Pancreas (tissue), 10 donors: ENCODE measurements around the gene IRF7. TPM values are rescaled to one million over a fixed set of nuclear protein-coding genes. Genes with fewer than 3 reads are reported as not detected.

Source experiments
- ATAC-seq, 4 donors: fragments of 200-7000 bp; cut with Tn5 transposase; one replicate each; pipeline versions ENCODE4 v1.8.0 to v1.9.1; 2020; ENCODE audit warnings: mild to moderate bottlenecking in 4 of 4, moderate library complexity in 4 of 4
- DNase-seq, 6 donors: peaks; one replicate each; pipeline ENCODE4 v3.0.0-alpha.2; 2020
- FAIRE-seq: peaks from 2 replicates; lab custom pipeline; 2012; peaks lifted over from hg19 to GRCh38; lab: Jason Lieb, UNC
- H3K27ac ChIP-seq, 4 donors: fragments of 200-600 bp; sonication (generic); 1 replicate in 3 of 4; 2 replicates in 1 of 4; pipeline versions ENCODE4 v1.5.0 to v1.8.0; 2020
- H3K27me3 ChIP-seq, 4 donors: fragments of 200-600 bp; one replicate each; pipeline ENCODE4 v1.8.0; 2021
- H3K36me3 ChIP-seq, 3 donors: fragments of 200-600 bp; sonication (generic) in 1 of 3; one replicate each; pipeline versions ENCODE4 v1.5.0 to v1.8.0; 2020 to 2021
- H3K4me1 ChIP-seq, 3 donors: fragments of 200-600 bp; one replicate each; pipeline ENCODE4 v1.8.0; 2021
- H3K4me3 ChIP-seq, 4 donors: fragments of 200-600 bp; sonication (generic) in 2 of 4; one replicate each; pipeline versions ENCODE4 v1.5.0 to v1.8.0; 2020 to 2021
- H3K9me3 ChIP-seq, 4 donors: fragments of 200-600 bp; one replicate each; pipeline ENCODE4 v1.8.0; 2021
- CTCF ChIP-seq, 4 donors: fragments of 200-600 bp; sonication (generic) in 3 of 4; IDR thresholded peaks; one replicate each; pipeline versions ENCODE4 v1.5.0 to v1.8.0; 2021; ENCODE audit warnings: antibody characterized with exemption in 4 of 4
- WGBS, 2 donors: extraction: QIAGEN DNeasy Blood & Tissue Kit; methylation state at CpG; one replicate each; pipeline ENCODE4 v1.1.7; 2013; 5-methylcytosine and 5-hydroxymethylcytosine counted together
- intact Hi-C, 3 donors: fragments of 100-400 bp; cut with DNase I; formaldehyde crosslinking; loops; one replicate each; pipeline versions ENCODE4 v1.11.1 to v1.14.2; 2022
- polyA plus RNA-seq, 2 donors: library from polyadenylated mRNA; stranded (reverse); fragments of 200-250 nt; gene quantifications; one replicate each; pipeline ENCODE4 v1.2.3, GENCODE V29; 2013
- total RNA-seq, 6 donors: library from RNA; stranded (reverse); fragmentation: NEBNext Ultra II Directional in 4 of 6; extraction: Animal tissue kit (Norgen Biotek cat#: 25700) in 4 of 6; gene quantifications; one replicate each; pipeline versions ENCODE4 v1.2.1 to v1.2.4, GENCODE V29; 2021 to 2023
- donor health status: healthy with polysubstance abuse.
- donor health status: DM: no; HTN: no; CAD: no; lungs with moderate emphysema.
- donor health status: DM: no; HTN: no; CAD: no.
- donor health status: control.
- donor health status: control.
- donor health status: Bipolar disorder and iron deficiency.
- donor health status: DM: yes; HTN: yes; CAD: no.
- donor health status: DM: no; HTN: no; CAD: no.
- donor health status: DM: no; HTN: no; CAD: no.
- donor health status: DM: yes; HTN: yes; CAD: no.

IRF7 gene
- total and polyA plus RNA-seq, 8 donors: 4.0 to 36.6 (median 10.2) TPM

GRCh38 chr11:581342-581741, 34.4 kb downstream of the IRF7 start:
- intact Hi-C loops: no loop called here
- DNase-seq (peak in 1 of 6 donors; percentile 49), FAIRE-seq (no peak)

GRCh38 chr11:579830-580601, 35.7 kb downstream of the IRF7 start:
- no peak for TF ChIP-seq CTCF (IDR thresholded peaks at IDR 0.05)
- H3K9me3 ChIP-seq: no peaks in the 10 kb centered on the region
- no peak for FAIRE-seq
- no peak overlapping the region for H3K4me3 ChIP-seq
- H3K36me3 ChIP-seq: peaks cover 0 to 12% (median 0%) of the 10 kb centered on the region in 3 donors
- intact Hi-C loops: no loop called here
- WGBS, 2 donors: 32% methylated on average over 20 of the region's 20 CpGs
- peak overlapping the region in 3 of 4 donors; percentile 11 to 22 (median 18) for H3K27ac ChIP-seq
- peak in 4 of 6 donors; percentile 41 to 70 (median 56) for DNase-seq
- peaks cover 22 to 33% (median 28%) of the 10 kb centered on the region in 3 donors for H3K4me1 ChIP-seq
- no peaks in the 10 kb centered on the region for H3K27me3 ChIP-seq
- peak; percentile 6 to 28 (median 20) for ATAC-seq

More at GRCh38 chr11:581342-581741, 34.4 kb downstream of the IRF7 start:
- no peak for ATAC-seq
- no peaks in the 10 kb centered on the region for H3K27me3 ChIP-seq
- TF ChIP-seq CTCF (IDR thresholded peaks at IDR 0.05): no peak
- peaks cover 0 to 12% (median 4%) of the 10 kb centered on the region in 3 donors for H3K36me3 ChIP-seq
- H3K27ac ChIP-seq: no peak overlapping the region
- no peaks in the 10 kb centered on the region for H3K9me3 ChIP-seq
- H3K4me1 ChIP-seq: peaks cover 22 to 33% (median 28%) of the 10 kb centered on the region in 3 donors
- no peak overlapping the region for H3K4me3 ChIP-seq
- WGBS, 2 donors: 79 to 84% methylated on average over 14 of the region's 14 CpGs

- intact Hi-C loops: no loop called here
- FAIRE-seq (no peak), DNase-seq (peak in 1 of 6 donors; percentile 29), ATAC-seq (no peak)
- Histone ChIP-seq H3K4me3 (peak overlapping the region in 1 of 4 donors; percentile 81), H3K36me3 (peaks cover 0 to 7% (median 0%) of the 10 kb centered on the region in 3 donors), H3K27ac (no peak overlapping the region), H3K9me3 (no peaks in the 10 kb centered on the region), H3K27me3 (no peaks in the 10 kb centered on the region), H3K4me1 (peaks cover 22 to 33% (median 28%) of the 10 kb centered on the region in 3 donors)
- TF ChIP-seq CTCF (IDR thresholded peaks at IDR 0.05): no peak
- 56 to 60% methylated on average over 21 of the region's 21 CpGs for WGBS, 2 donors
Observed at GRCh38 chr11:578276-579035, 37.3 kb downstream of the IRF7 start.

- ATAC-seq: no peak
- WGBS, 2 donors: 21 to 28% methylated on average over 6 of the region's 6 CpGs
- DNase-seq: no peak
Observed at GRCh38 chr11:577611-577894, 38.2 kb downstream of the IRF7 start.

More at GRCh38 chr11:577611-577894, 38.2 kb downstream of the IRF7 start:
- Histone ChIP-seq H3K27me3 (no peaks in the 10 kb centered on the region), H3K27ac (no peak overlapping the region), H3K4me3 (peak overlapping the region in 3 of 4 donors; percentile 78 to 81 (median 79)), H3K36me3 (no peaks in the 10 kb centered on the region), H3K4me1 (peaks cover 22 to 33% (median 28%) of the 10 kb centered on the region in 3 donors), H3K9me3 (no peaks in the 10 kb centered on the region)
- intact Hi-C loops: no loop called here
- no peak for TF ChIP-seq CTCF (IDR thresholded peaks at IDR 0.05)
- FAIRE-seq: no peak
